NCI-H2107 treated with DMSO at 0.1 percent for 48 hours (cell line): Measurements from ENCODE around the gene SPRING1.

Experiments used
- DNase-seq: peaks from one replicate; lab custom pipeline; 2025; ENCODE audit not compliant: unreplicated experiment; lab: John Stamatoyannopoulos, UW

Gene SPRING1

GRCh38 chr12:116710370-116711150 is 27.3 kb downstream of the SPRING1 start:
- DNase-seq: peak; percentile 25

- DNase-seq: no peak
Measured at GRCh38 chr12:116709768-116710167, 28.1 kb downstream of the SPRING1 start.

- peak; percentile 91 for DNase-seq
Measured at GRCh38 chr12:116708826-116709756, 28.8 kb downstream of the SPRING1 start.

DNA sequence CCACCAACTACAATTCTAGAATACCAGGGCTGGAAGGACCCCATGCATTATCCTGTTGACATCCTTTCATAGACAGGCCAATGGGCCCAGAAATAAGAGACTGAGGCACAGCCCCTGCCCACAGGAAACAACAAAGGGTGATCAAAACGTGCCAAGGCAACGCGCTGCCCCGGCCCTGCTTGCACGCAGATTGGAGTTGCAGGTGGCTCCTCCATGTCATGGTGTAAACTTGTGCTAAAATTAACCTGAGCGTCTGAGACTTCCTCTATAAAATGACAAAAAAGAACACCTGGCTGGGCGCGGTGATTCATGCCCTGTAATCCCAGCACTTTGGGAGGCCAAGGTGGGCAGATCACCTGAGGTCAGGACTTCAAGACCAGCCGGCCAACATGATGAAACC is 30.1 kb downstream of the SPRING1 start:
- DNase-seq: no peak

DNA sequence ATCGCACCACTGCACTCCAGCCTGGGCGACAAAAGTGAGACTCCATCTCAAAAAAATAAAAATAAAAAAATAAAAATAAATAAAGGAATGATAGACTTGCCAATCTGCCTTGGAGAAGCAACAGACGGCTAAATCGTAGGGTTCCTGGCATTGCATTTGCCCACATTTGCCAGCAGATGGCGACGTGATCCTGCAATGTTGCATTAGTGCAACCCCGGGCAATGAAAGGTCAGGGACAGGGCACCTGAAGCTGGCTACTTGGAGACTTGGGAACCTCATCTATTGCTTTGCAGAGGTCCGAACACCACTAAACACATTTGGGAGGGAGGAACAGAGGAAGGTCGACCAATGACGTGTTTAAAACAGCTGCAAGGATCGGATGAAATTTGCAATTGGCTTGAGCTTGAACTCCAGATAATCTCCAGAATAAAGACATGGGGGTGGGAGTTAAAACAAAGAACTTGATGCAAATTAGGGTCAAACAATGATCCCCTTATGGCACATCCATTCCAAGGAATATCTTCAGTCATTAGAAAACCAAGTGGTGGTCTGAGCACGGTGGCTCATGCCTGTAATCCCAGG is 34.6 kb downstream of the SPRING1 start:
- peak; percentile 50 for DNase-seq

GRCh38 chr12:116701432-116701831 is 36.4 kb downstream of the SPRING1 start:
- no peak for DNase-seq

DNA sequence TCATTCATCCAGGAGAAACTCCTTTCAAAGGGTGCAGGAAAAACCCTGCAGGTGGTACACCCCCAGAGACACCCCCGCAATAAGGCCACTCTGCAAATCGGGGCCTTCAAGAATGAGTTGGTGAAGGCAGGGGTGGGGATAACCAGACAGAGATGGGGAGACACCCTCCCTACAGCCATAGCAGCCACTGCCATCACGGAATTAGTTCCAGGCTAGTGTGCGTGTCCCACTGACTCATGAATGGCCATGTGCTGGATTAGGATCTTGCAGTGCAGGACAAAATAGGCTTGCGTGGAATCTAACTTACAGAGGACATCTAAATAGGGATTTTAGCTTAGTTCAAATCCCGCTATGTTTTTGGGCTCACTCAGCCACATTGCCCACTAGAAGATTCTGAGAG is 37.8 kb downstream of the SPRING1 start:
- DNase-seq: no peak

DNA sequence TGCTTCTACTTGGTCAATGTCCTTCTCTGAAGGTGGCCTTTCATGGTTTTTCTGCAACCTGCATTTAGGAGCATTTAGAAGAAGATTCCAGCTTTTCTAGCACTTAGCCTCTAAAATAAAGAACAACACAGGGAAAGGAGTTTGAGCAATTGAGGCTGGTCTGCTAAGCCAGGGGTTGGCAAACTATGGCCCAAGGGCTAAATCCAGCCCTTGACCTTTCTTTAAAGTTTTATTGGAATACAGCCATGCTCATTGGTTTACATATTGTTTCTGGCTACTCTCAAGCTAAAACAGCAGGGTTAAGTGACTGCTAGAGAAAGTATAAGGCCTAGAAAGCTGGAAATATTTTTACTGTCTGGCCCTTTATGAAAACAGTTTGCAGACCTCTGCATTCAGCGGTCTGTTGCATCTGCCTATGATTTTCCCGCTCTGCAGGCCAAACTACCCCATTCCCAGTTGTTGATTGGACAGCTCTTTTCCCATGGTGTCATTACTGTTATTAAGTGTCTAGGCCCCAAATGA is 39.3 kb downstream of the SPRING1 start:
- no peak for DNase-seq

GRCh38 chr12:116698116-116698515 is 39.8 kb downstream of the SPRING1 start:
- DNase-seq: no peak

DNA sequence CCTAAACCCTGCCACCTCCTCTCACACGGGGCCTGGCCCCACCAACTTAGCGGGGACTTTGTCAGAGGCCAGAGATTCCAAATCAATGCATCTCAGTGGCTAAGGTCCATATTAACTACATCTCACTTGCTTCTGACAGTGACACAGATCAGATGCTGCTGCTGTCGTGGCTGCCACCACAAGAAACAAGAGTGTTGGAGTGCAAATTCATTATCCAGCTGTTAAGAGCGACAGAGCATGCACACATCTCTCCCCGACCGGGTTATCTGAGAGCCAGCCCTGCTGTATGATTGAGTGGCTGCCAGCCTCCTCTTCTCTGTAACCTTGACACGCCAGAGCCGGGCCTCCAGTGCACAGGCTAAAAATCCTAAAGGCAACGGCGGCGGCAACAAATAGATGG is 40.2 kb downstream of the SPRING1 start:
- DNase-seq: no peak

DNA sequence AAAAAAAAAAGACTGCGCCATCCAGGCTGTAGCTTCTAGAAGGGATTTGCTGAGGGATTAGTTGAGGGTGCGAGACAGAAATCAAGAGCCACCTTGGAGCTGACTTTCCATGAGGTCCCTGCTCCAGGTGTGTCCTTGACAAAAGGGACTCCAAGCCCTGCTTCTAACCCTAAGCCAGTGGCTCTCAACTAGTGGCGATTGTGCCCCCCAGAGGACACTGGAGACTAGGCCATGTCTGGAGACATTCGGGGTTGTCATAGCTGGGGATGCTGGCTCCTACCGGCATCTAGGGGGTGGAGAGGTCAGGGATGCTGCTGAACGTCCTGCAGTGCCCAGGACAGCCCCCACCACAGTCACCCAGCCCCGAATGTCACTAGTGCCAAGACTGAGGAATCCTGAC is 40.6 kb downstream of the SPRING1 start:
- DNase-seq: peak; percentile 46

DNA sequence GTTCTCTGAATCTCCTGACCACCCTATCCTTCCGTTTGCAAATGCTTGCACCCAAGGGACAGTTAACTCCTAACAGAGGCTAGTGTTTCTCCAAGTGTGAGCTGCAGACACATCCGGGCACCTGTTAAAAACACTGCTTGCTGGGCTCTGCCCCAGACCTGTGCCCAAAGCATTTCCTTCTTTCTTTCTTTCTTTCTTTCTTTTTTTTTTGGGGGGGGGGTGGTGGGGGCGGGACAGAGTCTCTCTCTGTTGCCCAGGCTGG is 42.5 kb downstream of the SPRING1 start:
- DNase-seq: no peak

DNA sequence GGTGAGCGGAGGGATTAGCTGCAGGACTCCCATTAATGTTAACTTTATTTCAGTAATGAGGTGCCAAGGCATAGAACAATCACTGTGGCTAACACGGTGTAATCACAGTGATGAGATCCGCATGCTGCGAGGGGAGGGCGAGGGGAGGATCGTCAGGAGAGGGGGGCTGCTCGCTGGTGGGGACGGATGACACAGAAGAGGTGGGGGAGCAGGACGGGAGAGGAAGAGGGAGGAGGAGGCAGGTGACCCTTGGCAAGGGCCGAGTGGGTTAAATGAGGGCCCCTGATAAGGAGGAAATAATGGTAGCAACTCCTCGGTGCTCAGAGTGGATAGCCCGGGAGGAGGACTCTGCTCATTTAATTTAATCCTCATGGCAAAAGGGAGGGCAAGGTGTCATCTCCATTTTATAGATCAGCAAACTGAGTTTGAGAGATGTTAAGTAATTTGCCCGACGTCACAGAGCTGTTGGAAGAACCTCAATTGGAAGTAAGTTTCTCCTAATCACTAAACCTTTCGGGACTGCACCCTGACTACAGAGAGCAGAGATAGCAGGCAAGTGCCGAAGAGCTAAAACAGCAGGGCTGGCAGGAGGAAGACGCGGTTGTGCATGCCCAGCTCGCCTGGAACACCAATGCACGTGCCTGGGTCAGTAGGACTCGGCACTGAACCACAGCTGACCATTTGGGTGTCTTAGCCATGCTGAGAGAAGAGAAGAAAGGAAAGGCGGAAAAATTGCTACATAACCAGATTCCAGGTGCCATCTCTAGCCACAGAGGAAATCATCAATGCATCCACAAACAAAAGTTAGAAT is 43.0 kb downstream of the SPRING1 start:
- no peak for DNase-seq

- DNase-seq: peak; percentile 84
Measured at GRCh38 chr12:116693286-116694227, 44.3 kb downstream of the SPRING1 start.

DNA sequence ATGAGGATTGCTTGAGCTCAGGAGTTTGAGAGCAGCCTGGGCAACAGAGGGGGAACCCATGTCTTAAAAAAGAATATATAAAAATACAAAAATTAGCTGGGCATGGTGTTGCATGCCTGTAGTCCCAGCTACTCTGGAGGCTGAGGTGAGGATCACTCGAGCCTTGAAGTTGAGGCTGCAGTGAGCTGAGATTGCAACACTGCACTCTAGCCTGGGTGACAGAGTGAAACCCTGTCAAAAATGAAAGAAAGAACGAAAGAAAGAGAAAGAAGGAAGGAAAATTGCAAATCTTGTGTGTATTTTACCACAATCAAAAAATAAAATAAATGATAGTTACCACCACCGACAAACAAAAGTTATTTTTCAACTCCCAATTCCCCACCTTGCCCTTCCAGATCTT is 45.3 kb downstream of the SPRING1 start:
- no peak for DNase-seq

DNA sequence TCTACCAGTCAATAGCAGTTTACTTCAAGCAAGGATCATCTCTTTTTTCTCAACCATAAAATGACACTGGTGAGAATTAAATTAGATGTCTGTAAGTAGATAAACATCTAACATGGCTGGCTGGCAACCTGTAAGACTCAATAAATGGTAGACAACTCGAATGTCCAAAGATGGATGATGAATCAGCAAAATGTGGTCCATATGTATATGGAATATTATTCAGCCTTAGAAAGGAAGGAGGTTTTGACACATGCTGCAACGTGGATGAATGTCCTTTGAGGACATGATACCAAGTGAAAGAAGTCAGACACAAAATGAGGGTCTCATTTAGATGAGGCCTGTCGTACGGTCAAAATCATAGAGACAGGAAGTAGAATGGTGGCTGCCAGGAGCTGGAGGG is 46.2 kb downstream of the SPRING1 start:
- DNase-seq: no peak

GRCh38 chr12:116691205-116691604 is 46.7 kb downstream of the SPRING1 start:
- no peak for DNase-seq

- no peak for DNase-seq
Measured at GRCh38 chr12:116689979-116690744, 47.7 kb downstream of the SPRING1 start.

GRCh38 chr12:116689521-116689920 is 48.3 kb downstream of the SPRING1 start:
- no peak for DNase-seq
